Neuronal stem cell (in vitro differentiated cells): Measurements from ENCODE around the gene CCDC9B.

Source experiments
- DNase-seq: peaks from one replicate; pipeline ENCODE4 v3.0.0-alpha.2; 2013; ENCODE audit warnings: low spot score
- H2AFZ ChIP-seq: one replicate; pipeline ENCODE4 v1.6.1; 2013; ENCODE audit warnings: mild to moderate bottlenecking, low read length, inconsistent platforms
- H2AK5ac ChIP-seq: 2 replicates; pipeline ENCODE4 v1.6.1; 2013; ENCODE audit warnings: low read depth, mild to moderate bottlenecking, inconsistent platforms, low read length, moderate library complexity, mixed read lengths
- H2BK120ac ChIP-seq: 2 replicates; pipeline ENCODE4 v1.6.1; 2013; ENCODE audit warnings: low read depth, mild to moderate bottlenecking, inconsistent platforms, low read length, moderate library complexity, mixed read lengths
- H2BK12ac ChIP-seq: one replicate; pipeline ENCODE4 v1.6.1; 2013; ENCODE audit warnings: low read length, inconsistent platforms
- H2BK15ac ChIP-seq: 2 replicates; pipeline ENCODE4 v1.6.1; 2013; ENCODE audit warnings: mild to moderate bottlenecking, low read length, inconsistent platforms, mixed read lengths
- H2BK5ac ChIP-seq: one replicate; pipeline ENCODE4 v1.6.1; 2013; ENCODE audit warnings: inconsistent platforms, mild to moderate bottlenecking, low read length, moderate library complexity
- H3K14ac ChIP-seq: one replicate; pipeline ENCODE4 v1.6.1; 2013; ENCODE audit warnings: low read length, inconsistent platforms
- H3K18ac ChIP-seq: 2 replicates; pipeline ENCODE4 v1.6.1; 2013; ENCODE audit warnings: low read length, inconsistent platforms
- H3K23ac ChIP-seq: 2 replicates; pipeline ENCODE4 v1.6.1; 2013; ENCODE audit warnings: low read depth, mild to moderate bottlenecking, mixed read lengths, low read length, inconsistent platforms; ENCODE audit not compliant: poor library complexity
- H3K27ac ChIP-seq: replicated peaks from 3 replicates; pipeline ENCODE4 v1.5.1; 2013; ENCODE audit warnings: low read length, inconsistent platforms
- H3K27me3 ChIP-seq, 3 experiments: 2 replicates each; pipeline ENCODE4 v1.6.1; 2013; ENCODE audit warnings: low read length in 3 of 3, mild to moderate bottlenecking in 2 of 3, inconsistent platforms in 1 of 3, low read depth in 1 of 3, mixed read lengths in 1 of 3, moderate library complexity in 1 of 3; ENCODE audit not compliant: control insufficient read depth in 3 of 3, insufficient read depth in 3 of 3
- H3K36me3 ChIP-seq, 2 donors: replicated peaks in 1 of 2; 2 replicates each; pipeline ENCODE4 v1.6.1; 2013; ENCODE audit warnings: low read length in 2 of 2; ENCODE audit not compliant: control insufficient read depth in 2 of 2, insufficient read depth in 2 of 2
- H3K4ac ChIP-seq: 2 replicates; pipeline ENCODE4 v1.6.1; 2013; ENCODE audit warnings: inconsistent platforms, mild to moderate bottlenecking, low read length, moderate library complexity
- H3K4me1 ChIP-seq, 2 donors: 1 replicate in 1 of 2; 2 replicates in 1 of 2; pipeline ENCODE4 v1.6.1; 2013; ENCODE audit warnings: low read length in 2 of 2, low read depth in 1 of 2; ENCODE audit not compliant: control insufficient read depth in 2 of 2, insufficient read depth in 1 of 2
- H3K4me2 ChIP-seq: one replicate; pipeline ENCODE4 v1.6.1; 2013; ENCODE audit warnings: mild to moderate bottlenecking, low read length, inconsistent platforms; ENCODE audit not compliant: insufficient read depth, poor library complexity, severe bottlenecking
- H3K4me3 ChIP-seq, 2 donors: 2 replicates each; pipeline ENCODE4 v1.5.1; 2013; ENCODE audit warnings: low read length in 2 of 2, mild to moderate bottlenecking in 2 of 2, inconsistent platforms in 1 of 2, moderate library complexity in 1 of 2
- H3K79me1 ChIP-seq: one replicate; pipeline ENCODE4 v1.6.1; 2013; ENCODE audit warnings: low read depth, mild to moderate bottlenecking, inconsistent platforms, low read length, moderate library complexity
- H3K9ac ChIP-seq: one replicate; pipeline ENCODE4 v1.6.1; 2013; ENCODE audit warnings: mild to moderate bottlenecking, low read depth, low read length, inconsistent platforms; ENCODE audit not compliant: poor library complexity
- H3K9me3 ChIP-seq, 2 donors: replicated peaks in 1 of 2; 2 replicates each; pipeline versions ENCODE3 to v1.6.1; 2013; ENCODE audit warnings: low read length in 2 of 2, mild to moderate bottlenecking in 2 of 2, inconsistent platforms in 1 of 2, low read depth in 1 of 2, mixed read lengths in 1 of 2, moderate library complexity in 1 of 2; ENCODE audit not compliant: control insufficient read depth in 2 of 2, insufficient read depth in 1 of 2
- H4K8ac ChIP-seq: one replicate; pipeline ENCODE4 v1.6.1; 2013; ENCODE audit warnings: low read depth, mild to moderate bottlenecking, inconsistent platforms, low read length, moderate library complexity
- H4K91ac ChIP-seq: one replicate; pipeline ENCODE4 v1.6.1; 2013; ENCODE audit warnings: low read length, low read depth, mild to moderate bottlenecking, inconsistent platforms; ENCODE audit not compliant: poor library complexity
- WGBS, 2 donors: extraction: QIAGEN DNeasy Blood & Tissue Kit; methylation state at CpG; one replicate each; pipeline ENCODE4 v1.1.7; 2013; ENCODE audit warnings: missing lambda C conversion rate in 2 of 2, mixed read lengths in 1 of 2; ENCODE audit not compliant: insufficient read length in 2 of 2, insufficient replicate concordance in 1 of 2; ENCODE audit errors: extremely low coverage in 2 of 2; 5-methylcytosine and 5-hydroxymethylcytosine counted together

Gene CCDC9B

DNA sequence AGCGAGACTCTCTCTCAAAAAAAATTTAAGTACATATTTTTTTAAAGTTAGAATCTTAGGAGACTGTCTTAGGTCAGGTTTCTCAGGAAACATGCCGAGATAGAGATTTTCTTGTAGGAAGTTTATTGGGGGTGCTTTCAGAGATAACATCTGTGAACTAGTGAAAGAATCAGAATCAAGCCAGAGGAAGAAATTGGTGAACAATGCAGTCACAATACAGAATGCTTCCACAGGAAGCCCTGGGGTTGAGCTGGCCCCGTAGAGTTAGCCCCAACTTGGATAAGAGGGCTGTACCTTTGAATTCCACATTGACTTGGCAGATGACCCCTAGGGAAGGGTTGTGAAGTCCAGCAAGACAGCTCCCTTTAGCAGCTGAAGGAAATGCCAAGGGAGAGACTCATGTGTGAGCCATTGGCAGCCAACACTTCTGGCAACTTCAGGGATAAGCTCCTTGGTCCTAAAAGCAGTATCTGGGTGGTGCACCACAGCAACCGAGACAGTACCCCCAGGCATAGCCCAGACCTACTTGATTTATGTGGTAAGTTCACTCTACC lies 25.9 kb downstream of the CCDC9B start:
- H3K36me3 ChIP-seq, result no peaks in the 10 kb centered on the region
- no peak overlapping the region for H3K4ac ChIP-seq
- H3K4me1 ChIP-seq, result peaks cover 0 to 2% of the 10 kb centered on the region in 2 donors
- H3K14ac ChIP-seq, result no peak overlapping the region
- WGBS, 2 donors, result no CpG with 5 or more reads among the region's 4 CpGs
- no peak overlapping the region for H3K4me2 ChIP-seq
- H2AFZ ChIP-seq, result no peak overlapping the region
- no peak overlapping the region for H4K91ac ChIP-seq
- no peak overlapping the region for H2BK120ac ChIP-seq
- no peak overlapping the region for H3K18ac ChIP-seq
- H3K27me3 ChIP-seq, result peaks cover 0 to 7% (median 6%) of the 10 kb centered on the region in 3 experiments
- DNase-seq, result no peak
- no peaks in the 10 kb centered on the region for H3K9me3 ChIP-seq
- no peak overlapping the region for H3K27ac ChIP-seq
- H3K9ac ChIP-seq, result no peak overlapping the region
- no peaks in the 10 kb centered on the region for H3K79me1 ChIP-seq
- H4K8ac ChIP-seq, result no peak overlapping the region
- no peak overlapping the region for H3K23ac ChIP-seq
- no peak overlapping the region for H2AK5ac ChIP-seq
- H2BK12ac ChIP-seq, result no peak overlapping the region
- no peak overlapping the region for H2BK15ac ChIP-seq
- no peak overlapping the region for H2BK5ac ChIP-seq
- H3K4me3 ChIP-seq, result no peak overlapping the region

DNA sequence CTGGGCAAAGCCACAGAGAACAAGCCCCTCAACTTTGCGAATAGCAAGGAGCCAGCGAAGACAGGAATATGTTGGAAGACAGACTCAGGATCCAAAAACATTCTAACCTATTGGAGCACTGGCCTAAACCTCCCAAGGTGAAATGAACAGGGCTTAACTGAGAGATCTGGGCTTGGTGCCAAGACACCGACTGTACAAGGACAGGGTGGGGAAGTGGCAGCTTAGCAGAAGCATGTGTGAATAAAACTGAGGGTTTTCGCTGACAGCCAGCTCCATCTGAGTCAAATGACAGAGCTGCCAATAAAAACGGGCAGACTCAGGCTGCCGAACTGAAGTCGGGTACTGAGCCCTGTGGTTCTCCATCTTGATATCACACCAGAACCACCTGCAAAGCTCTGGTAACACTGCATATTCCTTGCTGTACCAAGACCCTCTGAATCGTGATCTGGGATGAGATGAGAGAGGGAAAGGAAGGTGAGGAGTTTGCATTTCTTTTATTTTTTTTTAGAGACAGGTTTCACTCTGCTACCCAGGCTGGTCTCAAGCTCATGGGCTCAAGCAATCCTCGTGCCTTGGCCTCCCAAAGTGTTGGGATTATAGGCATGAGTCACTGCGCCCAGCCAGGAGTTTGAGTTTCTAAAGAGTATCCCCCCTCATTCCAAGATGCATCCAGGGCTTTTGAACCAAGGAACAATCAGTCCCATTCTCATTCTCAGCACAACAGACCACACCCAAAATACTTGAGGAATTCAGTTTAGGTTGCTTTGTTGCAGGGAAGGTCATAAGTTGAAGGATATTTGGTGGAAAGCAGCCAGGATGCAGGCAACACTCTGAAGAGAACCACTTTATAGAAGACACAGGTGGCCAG lies 27.0 kb downstream of the CCDC9B start:
- Histone ChIP-seq H3K18ac (no peak overlapping the region), H4K8ac (no peak overlapping the region), H3K9me3 (no peaks in the 10 kb centered on the region), H3K36me3 (no peaks in the 10 kb centered on the region), H3K4ac (no peak overlapping the region), H2AK5ac (no peak overlapping the region), H3K4me3 (peak overlapping the region in 1 of 2 donors; percentile 29), H3K27me3 (peaks cover 0 to 7% (median 6%) of the 10 kb centered on the region in 3 experiments), H3K23ac (no peak overlapping the region), H3K27ac (no peak overlapping the region), H3K4me1 (peaks cover 3 to 12% of the 10 kb centered on the region in 2 donors), H3K9ac (no peak overlapping the region), H3K14ac (no peak overlapping the region), H2AFZ (no peak overlapping the region), H2BK120ac (no peak overlapping the region), H2BK12ac (no peak overlapping the region), H2BK15ac (no peak overlapping the region), H2BK5ac (no peak overlapping the region), H3K4me2 (no peak overlapping the region), H4K91ac (no peak overlapping the region), H3K79me1 (no peaks in the 10 kb centered on the region)
- no CpG with 5 or more reads among the region's 10 CpGs for WGBS, 2 donors
- no peak for DNase-seq

DNA sequence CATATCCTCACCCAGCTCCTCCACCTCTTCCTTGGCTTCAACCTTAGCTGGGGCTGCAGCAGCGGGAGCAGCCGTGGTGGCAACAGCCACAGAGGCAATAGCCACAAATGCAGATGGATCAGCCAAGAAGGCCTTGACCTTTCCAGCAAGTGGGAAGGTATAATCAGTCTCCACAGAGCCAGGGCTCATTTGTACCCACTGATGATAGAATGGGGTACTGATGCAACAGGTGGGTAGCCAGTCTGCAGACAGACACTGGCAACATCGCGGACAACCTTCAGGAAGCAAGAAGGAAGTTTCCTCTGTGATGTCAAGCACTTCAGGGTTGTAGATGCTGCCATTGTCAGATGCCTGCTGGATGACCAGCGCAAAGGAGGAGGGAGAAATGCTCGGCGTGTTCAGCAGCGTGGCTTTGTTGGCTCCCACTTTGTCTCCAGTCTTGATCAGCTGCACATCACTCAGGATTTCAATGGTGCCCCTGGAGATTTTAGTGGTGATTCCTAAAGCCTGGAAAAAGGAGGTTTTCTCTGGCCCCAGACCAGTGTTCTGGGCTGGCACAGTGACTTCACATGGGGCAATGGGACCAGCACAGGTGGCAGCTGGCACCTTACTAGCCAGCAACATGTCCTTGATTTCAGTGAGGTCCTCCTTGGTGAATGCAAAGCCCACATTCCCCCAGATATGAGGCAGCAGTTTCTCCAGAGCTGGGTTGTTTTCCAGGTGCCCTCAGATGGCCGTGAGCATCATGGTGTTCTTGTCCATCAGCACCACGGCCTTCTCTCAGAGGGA lies 28.2 kb downstream of the CCDC9B start:
- Histone ChIP-seq H4K8ac (no peak overlapping the region), H4K91ac (no peak overlapping the region), H3K27me3 (peaks cover 0 to 7% (median 6%) of the 10 kb centered on the region in 3 experiments), H3K4me1 (peaks cover 5 to 18% of the 10 kb centered on the region in 2 donors), H2AK5ac (no peak overlapping the region), H3K36me3 (no peaks in the 10 kb centered on the region), H3K18ac (no peak overlapping the region), H3K23ac (peak overlapping the region; percentile 58), H2BK120ac (no peak overlapping the region), H2BK15ac (no peak overlapping the region), H3K9me3 (no peaks in the 10 kb centered on the region), H2BK12ac (no peak overlapping the region), H3K4me2 (no peak overlapping the region), H3K79me1 (no peaks in the 10 kb centered on the region), H3K9ac (peak overlapping the region; percentile 12), H2BK5ac (no peak overlapping the region), H3K14ac (no peak overlapping the region), H3K27ac (no peak overlapping the region), H2AFZ (no peak overlapping the region), H3K4ac (no peak overlapping the region), H3K4me3 (no peak overlapping the region)
- WGBS, 2 donors, result no CpG with 5 or more reads among the region's 10 CpGs
- no peak for DNase-seq

DNA sequence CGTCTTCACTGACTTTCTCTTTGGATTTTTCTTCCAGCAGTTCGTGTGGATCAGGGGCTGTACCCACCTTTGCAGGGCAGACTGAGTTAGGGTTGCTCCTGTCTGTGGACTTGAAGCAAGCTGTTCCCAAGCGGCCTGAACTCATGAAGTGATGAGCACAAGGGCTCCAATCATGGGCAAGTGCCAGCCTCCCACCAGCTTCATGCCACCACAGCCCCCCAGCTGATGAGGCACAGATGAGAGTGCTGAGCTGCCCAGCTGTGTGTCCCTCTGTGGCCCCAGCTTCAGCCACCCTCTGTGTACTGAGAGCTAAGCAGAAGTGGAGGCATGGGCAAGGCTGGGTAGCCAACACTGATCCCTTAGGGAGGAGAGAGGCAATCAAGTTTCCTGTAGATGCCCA lies 29.7 kb downstream of the CCDC9B start:
- no peak overlapping the region for H3K4me2 ChIP-seq
- H2AK5ac ChIP-seq, result no peak overlapping the region
- peaks cover 0 to 7% (median 6%) of the 10 kb centered on the region in 3 experiments for H3K27me3 ChIP-seq
- H3K27ac ChIP-seq, result no peak overlapping the region
- WGBS, 2 donors, result no CpG with 5 or more reads among the region's 3 CpGs
- no peak overlapping the region for H2BK5ac ChIP-seq
- no peak overlapping the region for H3K4ac ChIP-seq
- no peak overlapping the region for H3K18ac ChIP-seq
- no peak overlapping the region for H2AFZ ChIP-seq
- no peak for DNase-seq
- H3K79me1 ChIP-seq, result no peaks in the 10 kb centered on the region
- no peak overlapping the region for H3K14ac ChIP-seq
- H3K9ac ChIP-seq, result no peak overlapping the region
- H4K8ac ChIP-seq, result no peak overlapping the region
- H2BK120ac ChIP-seq, result no peak overlapping the region
- H3K9me3 ChIP-seq, result no peaks in the 10 kb centered on the region
- H2BK12ac ChIP-seq, result no peak overlapping the region
- H2BK15ac ChIP-seq, result no peak overlapping the region
- H3K23ac ChIP-seq, result no peak overlapping the region
- no peak overlapping the region for H3K4me3 ChIP-seq
- H3K36me3 ChIP-seq, result no peaks in the 10 kb centered on the region
- H3K4me1 ChIP-seq, result peaks cover 5 to 31% of the 10 kb centered on the region in 2 donors
- no peak overlapping the region for H4K91ac ChIP-seq
